ENCODE data around the gene CACNA1H. TPM values are rescaled to one million over a fixed set of nuclear protein-coding genes. Genes with fewer than 3 reads are reported as not detected.

The CACNA1H gene
- total RNA-seq, 1 donor from 2014 or later, result 0.02 TPM

GRCh38 chr16:1220841-1221627 lies 68.1 kb downstream of the CACNA1H start:
- Mint-ChIP-seq H3K4me3 (no peak overlapping the region), H3K4me1 (no peaks in the 10 kb centered on the region), H3K27me3 (peaks cover 1% of the 10 kb centered on the region), H3K36me3 (ENCODE audit: low read depth) (no peaks in the 10 kb centered on the region), H3K27ac (no peak overlapping the region), H3K9me3 (no peaks in the 10 kb centered on the region)
- intact Hi-C loops (cut with micrococcal nuclease), result no loop called here
- POLR2A ChIA-PET, result no interaction called here
- CTCF ChIA-PET, result no interaction called here
- ATAC-seq (ENCODE audit: low read depth) (no peak), DNase-seq (no peak)
- TF ChIP-seq, protein P1, sequence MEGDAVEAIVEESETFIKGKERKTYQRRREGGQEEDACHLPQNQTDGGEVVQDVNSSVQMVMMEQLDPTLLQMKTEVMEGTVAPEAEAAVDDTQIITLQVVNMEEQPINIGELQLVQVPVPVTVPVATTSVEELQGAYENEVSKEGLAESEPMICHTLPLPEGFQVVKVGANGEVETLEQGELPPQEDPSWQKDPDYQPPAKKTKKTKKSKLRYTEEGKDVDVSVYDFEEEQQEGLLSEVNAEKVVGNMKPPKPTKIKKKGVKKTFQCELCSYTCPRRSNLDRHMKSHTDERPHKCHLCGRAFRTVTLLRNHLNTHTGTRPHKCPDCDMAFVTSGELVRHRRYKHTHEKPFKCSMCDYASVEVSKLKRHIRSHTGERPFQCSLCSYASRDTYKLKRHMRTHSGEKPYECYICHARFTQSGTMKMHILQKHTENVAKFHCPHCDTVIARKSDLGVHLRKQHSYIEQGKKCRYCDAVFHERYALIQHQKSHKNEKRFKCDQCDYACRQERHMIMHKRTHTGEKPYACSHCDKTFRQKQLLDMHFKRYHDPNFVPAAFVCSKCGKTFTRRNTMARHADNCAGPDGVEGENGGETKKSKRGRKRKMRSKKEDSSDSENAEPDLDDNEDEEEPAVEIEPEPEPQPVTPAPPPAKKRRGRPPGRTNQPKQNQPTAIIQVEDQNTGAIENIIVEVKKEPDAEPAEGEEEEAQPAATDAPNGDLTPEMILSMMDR (IDR thresholded peaks at IDR 0.05), result no peak

DNA sequence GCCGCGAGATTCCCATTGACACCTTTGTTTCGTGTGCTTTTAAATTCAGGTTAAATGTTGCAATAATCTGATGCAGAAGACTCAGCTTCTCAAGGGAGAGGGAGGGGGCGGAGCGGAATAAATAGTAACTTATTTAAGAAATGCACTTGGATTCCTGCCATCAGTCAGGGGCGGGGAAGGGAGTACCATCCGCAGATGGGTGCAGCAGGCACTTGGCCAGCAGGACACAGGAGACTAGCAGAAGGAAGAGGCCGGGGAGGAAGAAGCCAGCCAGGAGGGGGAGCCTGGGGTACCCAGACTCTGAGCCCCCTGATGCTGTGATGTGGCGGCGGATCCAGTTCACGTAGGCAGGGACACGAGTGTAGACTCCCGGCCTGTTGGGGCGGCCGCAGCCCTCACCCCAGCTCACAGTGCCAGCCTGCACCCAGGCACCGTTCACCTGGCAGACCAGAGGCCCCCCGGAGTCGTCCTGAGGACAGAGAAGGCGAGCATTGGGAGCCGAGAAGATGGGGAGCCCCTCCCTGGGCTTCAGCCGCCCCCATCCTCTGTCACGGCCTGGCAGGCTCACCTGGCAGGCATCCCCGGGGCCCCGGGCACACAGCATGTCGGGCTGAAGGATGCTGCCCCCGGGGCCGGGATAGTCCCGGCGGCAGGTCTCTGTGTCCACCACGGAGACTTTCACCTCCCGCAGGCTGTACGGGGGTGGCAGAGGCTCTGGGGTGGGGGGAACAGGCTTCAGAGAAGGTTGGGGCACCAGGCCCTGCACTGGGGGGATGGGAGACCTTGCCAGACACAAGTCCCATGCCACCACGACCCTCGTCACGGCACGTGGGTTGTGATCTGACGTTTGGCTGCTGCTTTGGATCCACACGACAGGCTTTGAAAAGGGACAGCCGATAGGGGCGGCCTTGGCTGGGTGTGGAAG lies 69.0 kb downstream of the CACNA1H start:
- no peak for DNase-seq
- Mint-ChIP-seq H3K4me1 (no peaks in the 10 kb centered on the region), H3K9me3 (no peaks in the 10 kb centered on the region), H3K27me3 (peaks cover 1% of the 10 kb centered on the region), H3K27ac (no peak overlapping the region), H3K4me3 (no peak overlapping the region), H3K36me3 (ENCODE audit: low read depth) (no peaks in the 10 kb centered on the region)
- CTCF ChIA-PET, result no interaction called here
- intact Hi-C loops (cut with micrococcal nuclease), result no loop called here
- POLR2A ChIA-PET, result no interaction called here
- no peak for ATAC-seq (ENCODE audit: low read depth)
- TF ChIP-seq, protein P1 (IDR thresholded peaks at IDR 0.05), result no peak

- Mint-ChIP-seq H3K9me3 (no peaks in the 10 kb centered on the region), H3K36me3 (ENCODE audit: low read depth) (no peaks in the 10 kb centered on the region), H3K4me3 (no peak overlapping the region), H3K4me1 (no peaks in the 10 kb centered on the region), H3K27me3 (peaks cover 1% of the 10 kb centered on the region), H3K27ac (no peak overlapping the region)
- ChIA-PET POLR2A (no interaction called here), CTCF (no interaction called here)
- ATAC-seq (ENCODE audit: low read depth) (no peak), DNase-seq (no peak)
- TF ChIP-seq, protein P1 (IDR thresholded peaks at IDR 0.05), result no peak
- intact Hi-C loops (cut with micrococcal nuclease), result no loop called here
These were observed 69.8 kb downstream of the CACNA1H start for GRCh38 chr16:1222553-1223354.

GRCh38 chr16:1223355-1224214 lies 70.7 kb downstream of the CACNA1H start:
- Mint-ChIP-seq H3K27ac (no peak overlapping the region), H3K4me3 (no peak overlapping the region), H3K4me1 (no peaks in the 10 kb centered on the region), H3K36me3 (ENCODE audit: low read depth) (no peaks in the 10 kb centered on the region), H3K27me3 (no peaks in the 10 kb centered on the region), H3K9me3 (no peaks in the 10 kb centered on the region)
- ChIA-PET POLR2A (no interaction called here), CTCF (no interaction called here)
- no peak for ATAC-seq (ENCODE audit: low read depth)
- no peak for DNase-seq
- TF ChIP-seq, protein P1 (IDR thresholded peaks at IDR 0.05), result no peak
- intact Hi-C loops (cut with micrococcal nuclease), result no loop called here
